ENCODE measurements around the gene STXBP5.

Gene STXBP5

DNA sequence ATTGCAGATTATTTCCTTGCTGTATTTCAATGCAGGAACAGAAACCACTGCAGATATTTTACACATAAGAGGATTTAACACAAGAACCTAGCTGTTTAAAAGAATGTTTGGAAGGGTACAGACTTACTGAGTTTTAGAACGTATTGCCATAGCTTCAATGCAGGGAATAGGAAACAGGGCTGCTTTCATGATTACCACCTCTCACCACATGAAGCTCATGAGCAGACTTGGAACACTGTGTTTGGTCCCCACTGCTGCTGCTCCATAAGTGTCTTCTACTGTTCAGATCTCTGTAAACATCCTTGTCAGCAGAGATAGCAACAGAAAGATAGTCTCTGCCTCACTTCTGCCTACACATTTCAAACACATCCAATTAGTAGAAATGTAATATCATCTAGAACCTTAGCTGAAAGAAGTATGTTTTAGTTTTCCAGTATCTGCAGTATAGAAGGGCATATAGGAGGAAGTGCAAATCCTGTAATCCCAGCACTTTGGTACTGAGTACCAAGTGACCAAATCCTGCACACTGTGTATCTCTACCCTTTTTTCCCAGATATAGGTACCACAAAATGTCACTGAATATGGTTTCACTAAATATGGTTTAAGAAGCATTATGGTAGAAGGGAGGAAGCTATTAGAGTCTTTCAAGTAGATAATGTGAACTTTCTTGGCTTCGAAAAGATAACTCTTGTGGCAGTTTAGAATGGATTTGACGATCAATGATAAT lies 51.9 kb downstream of the STXBP5 start:
- H4K20me1 ChIP-seq (ENCODE audit: insufficient read depth, low read length) = no peaks in the 10 kb centered on the region
- no peaks in the 10 kb centered on the region for H3K27me3 ChIP-seq (replicated peaks; ENCODE audit: insufficient read depth, low read length)
- H3K9me2 ChIP-seq (replicated peaks; ENCODE audit: insufficient read depth, low read length) = no peaks in the 10 kb centered on the region
- no peaks in the 10 kb centered on the region for H3K36me3 ChIP-seq (replicated peaks; ENCODE audit: insufficient read depth, low read length)
- no peak for DNase-seq
- no peaks in the 10 kb centered on the region for H3K9me3 ChIP-seq (replicated peaks; ENCODE audit: insufficient read depth, low read length)
- TF ChIP-seq EZH2 (optimal IDR thresholded peaks at IDR 0.05; ENCODE audit: low read depth, low read length) (no peak), EZH2phosphoT487 (IDR thresholded peaks at IDR 0.05; ENCODE audit: low read length) (no peak)
- TF ChIP-seq, protein P1, sequence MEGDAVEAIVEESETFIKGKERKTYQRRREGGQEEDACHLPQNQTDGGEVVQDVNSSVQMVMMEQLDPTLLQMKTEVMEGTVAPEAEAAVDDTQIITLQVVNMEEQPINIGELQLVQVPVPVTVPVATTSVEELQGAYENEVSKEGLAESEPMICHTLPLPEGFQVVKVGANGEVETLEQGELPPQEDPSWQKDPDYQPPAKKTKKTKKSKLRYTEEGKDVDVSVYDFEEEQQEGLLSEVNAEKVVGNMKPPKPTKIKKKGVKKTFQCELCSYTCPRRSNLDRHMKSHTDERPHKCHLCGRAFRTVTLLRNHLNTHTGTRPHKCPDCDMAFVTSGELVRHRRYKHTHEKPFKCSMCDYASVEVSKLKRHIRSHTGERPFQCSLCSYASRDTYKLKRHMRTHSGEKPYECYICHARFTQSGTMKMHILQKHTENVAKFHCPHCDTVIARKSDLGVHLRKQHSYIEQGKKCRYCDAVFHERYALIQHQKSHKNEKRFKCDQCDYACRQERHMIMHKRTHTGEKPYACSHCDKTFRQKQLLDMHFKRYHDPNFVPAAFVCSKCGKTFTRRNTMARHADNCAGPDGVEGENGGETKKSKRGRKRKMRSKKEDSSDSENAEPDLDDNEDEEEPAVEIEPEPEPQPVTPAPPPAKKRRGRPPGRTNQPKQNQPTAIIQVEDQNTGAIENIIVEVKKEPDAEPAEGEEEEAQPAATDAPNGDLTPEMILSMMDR (IDR thresholded peaks at IDR 0.05; ENCODE audit: low read length) = no peak
- no peak overlapping the region for H3K9ac ChIP-seq (ENCODE audit: low read length)
- H3K4me1 ChIP-seq (ENCODE audit: low read length) = no peaks in the 10 kb centered on the region
- no peak overlapping the region for H3K4me3 ChIP-seq (ENCODE audit: low read length)
- H3K27ac ChIP-seq (ENCODE audit: low read length) = no peak overlapping the region
- no peak overlapping the region for H2AFZ ChIP-seq (ENCODE audit: low read length)
- no peak overlapping the region for H3K4me2 ChIP-seq (ENCODE audit: low read depth, low read length)
- no peaks in the 10 kb centered on the region for H3K79me2 ChIP-seq (ENCODE audit: low read length)
- H3F3A ChIP-seq (ENCODE audit: insufficient read depth, low read length) = no peaks in the 10 kb centered on the region

DNA sequence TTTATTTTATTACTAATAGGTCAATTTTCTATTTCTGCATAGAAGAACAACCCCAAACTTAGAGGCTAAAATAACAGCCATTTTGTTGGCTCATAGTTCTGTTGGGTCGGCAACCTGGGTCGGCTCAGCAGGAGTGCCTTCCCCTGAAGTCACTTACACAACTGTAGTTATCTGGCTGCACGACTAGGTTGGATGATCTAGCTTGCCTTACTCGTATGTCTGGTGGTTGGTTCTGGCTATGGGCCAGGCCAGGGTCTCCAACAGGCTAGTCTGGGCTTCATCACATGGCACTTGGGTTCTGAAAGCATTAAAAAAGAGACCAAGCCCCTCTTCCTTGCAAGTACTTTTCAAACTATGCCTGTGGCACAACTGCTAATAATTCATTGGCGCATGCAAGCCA lies 53.5 kb downstream of the STXBP5 start:
- Histone ChIP-seq H3K9me2 (replicated peaks; ENCODE audit: insufficient read depth, low read length) (no peaks in the 10 kb centered on the region), H3K36me3 (replicated peaks; ENCODE audit: insufficient read depth, low read length) (no peaks in the 10 kb centered on the region), H3K4me3 (ENCODE audit: low read length) (no peak overlapping the region), H3F3A (ENCODE audit: insufficient read depth, low read length) (no peaks in the 10 kb centered on the region), H3K79me2 (ENCODE audit: low read length) (no peaks in the 10 kb centered on the region), H3K27ac (ENCODE audit: low read length) (no peak overlapping the region), H2AFZ (ENCODE audit: low read length) (no peak overlapping the region), H4K20me1 (ENCODE audit: insufficient read depth, low read length) (no peaks in the 10 kb centered on the region), H3K4me2 (ENCODE audit: low read depth, low read length) (no peak overlapping the region), H3K9me3 (replicated peaks; ENCODE audit: insufficient read depth, low read length) (no peaks in the 10 kb centered on the region), H3K4me1 (ENCODE audit: low read length) (no peaks in the 10 kb centered on the region), H3K27me3 (replicated peaks; ENCODE audit: insufficient read depth, low read length) (no peaks in the 10 kb centered on the region), H3K9ac (ENCODE audit: low read length) (no peak overlapping the region)
- TF ChIP-seq EZH2phosphoT487 (IDR thresholded peaks at IDR 0.05; ENCODE audit: low read length) (no peak), EZH2 (optimal IDR thresholded peaks at IDR 0.05; ENCODE audit: low read depth, low read length) (no peak)
- TF ChIP-seq, protein P1 (IDR thresholded peaks at IDR 0.05; ENCODE audit: low read length) = no peak
- no peak for DNase-seq

DNA sequence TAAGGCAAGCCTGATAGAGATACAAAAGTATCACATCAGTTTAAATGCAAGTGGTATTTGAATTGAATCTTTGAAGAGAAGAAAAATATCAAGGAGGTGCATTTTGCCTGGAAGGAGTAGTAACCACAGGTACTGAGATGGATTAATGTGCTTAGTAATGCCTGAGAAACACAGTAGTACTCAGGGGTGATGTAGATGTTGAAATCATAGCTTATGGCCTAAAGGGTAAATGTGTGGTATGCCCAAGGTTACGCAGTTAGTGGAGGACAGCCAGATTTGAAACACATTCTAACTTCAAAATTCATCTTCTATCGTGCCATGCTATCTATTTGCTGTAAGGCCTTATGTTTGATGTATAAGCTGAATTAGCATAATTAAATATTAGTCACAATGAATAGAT lies 55.9 kb downstream of the STXBP5 start:
- no peaks in the 10 kb centered on the region for H3K4me1 ChIP-seq (ENCODE audit: low read length)
- H3F3A ChIP-seq (ENCODE audit: insufficient read depth, low read length) = no peaks in the 10 kb centered on the region
- no peak overlapping the region for H3K9ac ChIP-seq (ENCODE audit: low read length)
- no peak overlapping the region for H2AFZ ChIP-seq (ENCODE audit: low read length)
- no peak overlapping the region for H3K27ac ChIP-seq (ENCODE audit: low read length)
- no peak overlapping the region for H3K4me2 ChIP-seq (ENCODE audit: low read depth, low read length)
- H3K9me3 ChIP-seq (replicated peaks; ENCODE audit: insufficient read depth, low read length) = no peaks in the 10 kb centered on the region
- H3K4me3 ChIP-seq (ENCODE audit: low read length) = no peak overlapping the region
- H3K27me3 ChIP-seq (replicated peaks; ENCODE audit: insufficient read depth, low read length) = no peaks in the 10 kb centered on the region
- H3K36me3 ChIP-seq (replicated peaks; ENCODE audit: insufficient read depth, low read length) = no peaks in the 10 kb centered on the region
- H3K9me2 ChIP-seq (replicated peaks; ENCODE audit: insufficient read depth, low read length) = no peaks in the 10 kb centered on the region
- TF ChIP-seq, protein P1 (IDR thresholded peaks at IDR 0.05; ENCODE audit: low read length) = no peak
- TF ChIP-seq EZH2 (optimal IDR thresholded peaks at IDR 0.05; ENCODE audit: low read depth, low read length) (no peak), EZH2phosphoT487 (IDR thresholded peaks at IDR 0.05; ENCODE audit: low read length) (no peak)
- no peaks in the 10 kb centered on the region for H3K79me2 ChIP-seq (ENCODE audit: low read length)
- DNase-seq = no peak
- no peaks in the 10 kb centered on the region for H4K20me1 ChIP-seq (ENCODE audit: insufficient read depth, low read length)

All from MM.1S (cell line).